Stimulated activated CD4-positive, alpha-beta T cell treated with anti-CD3 and anti-CD28 coated beads, Interleukin-1b, Interleukin-23, amount 100 ng/mL, for 4 hours (primary cell): ENCODE measurements around the gene RHEX.
A peak's percentile ranks its signal among the peaks of the same experiment; 100 is the strongest.

Experiments used
- DNase-seq, 2 donors: peaks; one replicate each; pipeline ENCODE4 v3.0.0-alpha.2; 2020; ENCODE audit warnings: low read depth in 2 of 2

Gene RHEX

GRCh38 chr1:206116191-206116872 is 63.4 kb downstream of the RHEX start:
- DNase-seq = no peak

- DNase-seq = no peak
These were observed 63.8 kb downstream of the RHEX start for GRCh38 chr1:206116873-206117150.

GRCh38 chr1:206117151-206117948 is 64.4 kb downstream of the RHEX start, which contains the start of gene AVPR1B:
Gene AVPR1B, minus strand, starts transcription at chr1:206117388. Its CDS starts 498 bp downstream, at chr1:206116890.
- DNase-seq = peak; percentile 10 to 27

GRCh38 chr1:206120406-206120805 is 67.4 kb downstream of the RHEX start:
- DNase-seq = no peak

- no peak for DNase-seq
These were observed 68.3 kb downstream of the RHEX start for GRCh38 chr1:206121269-206121668.

GRCh38 chr1:206122686-206123085 is 69.7 kb downstream of the RHEX start:
- no peak for DNase-seq

- DNase-seq = no peak
These were observed 72.4 kb downstream of the RHEX start for GRCh38 chr1:206125346-206125745.

- no peak for DNase-seq
These were observed 74.4 kb downstream of the RHEX start for GRCh38 chr1:206127336-206127735.

- DNase-seq = no peak
These were observed 75.2 kb downstream of the RHEX start for GRCh38 chr1:206128196-206128595.

- no peak for DNase-seq
These were observed 78.1 kb downstream of the RHEX start for GRCh38 chr1:206131037-206131436.

GRCh38 chr1:206133751-206134415 is 80.9 kb downstream of the RHEX start:
- no peak for DNase-seq

GRCh38 chr1:206135248-206135647 is 82.3 kb downstream of the RHEX start:
- no peak for DNase-seq

GRCh38 chr1:206136241-206136640 is 83.3 kb downstream of the RHEX start:
- DNase-seq = no peak

GRCh38 chr1:206142011-206142410 is 89.0 kb downstream of the RHEX start:
- DNase-seq = no peak

GRCh38 chr1:206142770-206143169 is 89.8 kb downstream of the RHEX start:
- no peak for DNase-seq

- no peak for DNase-seq
These were observed 90.7 kb downstream of the RHEX start for GRCh38 chr1:206143537-206144172.

- DNase-seq = no peak
These were observed 91.6 kb downstream of the RHEX start for GRCh38 chr1:206144605-206145004.

GRCh38 chr1:206145771-206146290 is 92.9 kb downstream of the RHEX start:
- DNase-seq = no peak
